Body of pancreas (tissue), 4 donors: ENCODE data around the gene MBNL1.

Experiments
- CTCF ChIP-seq, 7 experiments: fragments of 450-650 bp in 4 of 7; fragments of 200-600 bp in 3 of 7; sonication (generic) in 3 of 7; IDR thresholded peaks; one replicate each; pipeline ENCODE4 v1.5.1; 2016 to 2019; ENCODE audit warnings: antibody characterized with exemption in 7 of 7
- POLR2A ChIP-seq, 3 donors: fragments of 450-650 bp; IDR thresholded peaks; one replicate each; pipeline ENCODE4 v1.6.1; 2016; ENCODE audit warnings: antibody characterized with exemption in 3 of 3, mild to moderate bottlenecking in 2 of 3

- TF ChIP-seq CTCF (IDR thresholded peaks at IDR 0.05) (no peak), POLR2A (IDR thresholded peaks at IDR 0.05) (no peak)
Observed at GRCh38 chr3:152390647-152391046, 121.9 kb downstream of the MBNL1 start.
